ENCODE results near the gene FRRS1L. TPM values are rescaled to one million over a fixed set of nuclear protein-coding genes. Genes with fewer than 3 reads are reported as not detected.

Gene FRRS1L
- total RNA-seq, 4 donors from 2014 or later = 1.5 to 12.6 (median 2.8) TPM

- H3K4me1 ChIP-seq = peaks cover 0 to 70% (median 36%) of the 10 kb centered on the region in 4 donors
- no peak overlapping the region for H3K4me3 ChIP-seq
- 32 to 35% methylated on average over 4 of the region's 4 CpGs for WGBS, 2 donors
- H3K36me3 ChIP-seq = peaks cover 0 to 16% (median 0%) of the 10 kb centered on the region in 3 donors
- TF ChIP-seq POLR2A (IDR thresholded peaks at IDR 0.05) = no peak
- TF ChIP-seq CTCF (IDR thresholded peaks at IDR 0.05) = no peak
- TF ChIP-seq EP300 (IDR thresholded peaks at IDR 0.05) = no peak
- H3K27me3 ChIP-seq = no peaks in the 10 kb centered on the region
- peak overlapping the region in 3 of 4 donors; percentile 69 to 94 (median 84) for H3K27ac ChIP-seq
- no peaks in the 10 kb centered on the region for H3K9me3 ChIP-seq
- no peak for DNase-seq (ENCODE audit: low spot score in 2 of 2)
These were observed 58.7 kb downstream of the FRRS1L start for GRCh38 chr9:109108318-109108717.

- WGBS, 2 donors = 36 to 38% methylated on average over 4 of the region's 4 CpGs
- peak overlapping the region; percentile 5 to 94 (median 62) for H3K27ac ChIP-seq
- H3K4me3 ChIP-seq = no peak overlapping the region
- no peaks in the 10 kb centered on the region for H3K9me3 ChIP-seq
- peaks cover 0 to 64% (median 34%) of the 10 kb centered on the region in 4 donors for H3K4me1 ChIP-seq
- H3K27me3 ChIP-seq = no peaks in the 10 kb centered on the region
- TF ChIP-seq POLR2A (IDR thresholded peaks at IDR 0.05) (no peak), EP300 (IDR thresholded peaks at IDR 0.05) (no peak), CTCF (IDR thresholded peaks at IDR 0.05) (no peak)
- DNase-seq (ENCODE audit: low spot score in 2 of 2) = no peak
- H3K36me3 ChIP-seq = peaks cover 0 to 20% (median 0%) of the 10 kb centered on the region in 3 donors
These were observed 59.4 kb downstream of the FRRS1L start for GRCh38 chr9:109107402-109108240.

- no peak for TF ChIP-seq EP300 (IDR thresholded peaks at IDR 0.05)
- no peak for TF ChIP-seq POLR2A (IDR thresholded peaks at IDR 0.05)
- no peak for TF ChIP-seq CTCF (IDR thresholded peaks at IDR 0.05)
- H3K4me1 ChIP-seq = peaks cover 0 to 64% (median 26%) of the 10 kb centered on the region in 4 donors
- H3K36me3 ChIP-seq = peaks cover 0 to 20% (median 0%) of the 10 kb centered on the region in 3 donors
- no peak for DNase-seq (ENCODE audit: low spot score in 2 of 2)
- no peak overlapping the region for H3K4me3 ChIP-seq
- H3K27me3 ChIP-seq = no peaks in the 10 kb centered on the region
- H3K9me3 ChIP-seq = no peaks in the 10 kb centered on the region
- H3K27ac ChIP-seq = peak overlapping the region in 3 of 4 donors; percentile 13 to 60 (median 52)
- 56 to 64% methylated on average over 3 of the region's 3 CpGs for WGBS, 2 donors
These were observed 65.2 kb downstream of the FRRS1L start for GRCh38 chr9:109101810-109102209.

- H3K9me3 ChIP-seq = no peaks in the 10 kb centered on the region
- H3K27me3 ChIP-seq = no peaks in the 10 kb centered on the region
- DNase-seq (ENCODE audit: low spot score in 2 of 2) = no peak
- no peak overlapping the region for H3K4me3 ChIP-seq
- no peak for TF ChIP-seq CTCF (IDR thresholded peaks at IDR 0.05)
- no peak for TF ChIP-seq EP300 (IDR thresholded peaks at IDR 0.05)
- no peak for TF ChIP-seq POLR2A (IDR thresholded peaks at IDR 0.05)
- H3K4me1 ChIP-seq = peaks cover 0 to 66% (median 29%) of the 10 kb centered on the region in 4 donors
- WGBS, 2 donors = 74 to 75% methylated on average over 3 of the region's 3 CpGs
- peaks cover 0 to 20% (median 0%) of the 10 kb centered on the region in 3 donors for H3K36me3 ChIP-seq
- peak overlapping the region in 3 of 4 donors; percentile 13 to 60 (median 52) for H3K27ac ChIP-seq
These were observed 65.8 kb downstream of the FRRS1L start for GRCh38 chr9:109101202-109101595.
